Daoy (cell line): Measurements from ENCODE around the gene MFAP1. TPM values are rescaled to one million over a fixed set of nuclear protein-coding genes. Genes with fewer than 3 reads are reported as not detected.

Experiments used
- DNase-seq: peaks from one replicate; pipeline ENCODE4 v3.0.0-alpha.2; 2015; ENCODE audit warnings: low read depth
- total RNA-seq: library from RNA; depleted of rRNA; stranded (reverse); fragments of >200 nt; shearing (Covaris generic); gene quantifications from 2 replicates; pipeline ENCODE4 v1.2.3, GENCODE V29; 2014; rRNA removed

Gene MFAP1
- total RNA-seq, 1 experiment from 2014 or later, result 37.6 TPM

DNA sequence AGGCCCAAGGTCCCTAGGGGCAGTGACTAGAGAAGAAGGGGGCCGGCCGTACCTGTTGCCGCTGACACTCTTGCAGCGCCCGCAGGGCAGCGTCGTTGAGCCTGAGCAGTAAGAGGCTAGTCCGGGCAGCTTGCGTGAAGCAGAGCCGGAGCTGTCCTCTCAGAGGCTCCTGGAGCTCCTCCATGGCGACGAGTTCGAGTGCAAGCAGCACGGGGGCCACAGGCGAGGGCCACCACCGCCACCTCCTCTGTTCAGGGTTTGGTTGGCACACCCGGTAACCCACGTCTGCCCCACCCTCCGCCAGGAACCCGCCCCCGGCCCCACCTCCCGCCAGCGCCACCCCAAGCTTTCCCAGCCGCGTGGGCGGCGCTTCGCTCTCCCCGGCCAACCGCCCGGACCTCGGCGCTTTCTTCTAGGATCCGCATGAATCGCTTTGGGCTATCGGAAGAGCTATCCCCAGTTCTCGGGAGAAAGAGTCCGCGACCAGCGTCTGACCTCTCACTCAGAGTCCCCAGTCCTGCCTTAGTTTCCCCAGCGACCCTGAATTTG, 47.7 kb downstream of the MFAP1 start, which contains the start of gene ELL3:
TSS of gene ELL3 (minus strand) at position 249 of the 549 bp plus-strand sequence. CDS start at position 184, 65 bp downstream.
- DNase-seq, result peak; percentile 81

GRCh38 chr15:43776101-43776717, 48.3 kb downstream of the MFAP1 start:
- no peak for DNase-seq

- peak; percentile 71 for DNase-seq
Observed at GRCh38 chr15:43775411-43775965, 49.0 kb downstream of the MFAP1 start.

GRCh38 chr15:43774062-43774461, 50.4 kb downstream of the MFAP1 start:
- DNase-seq, result no peak

DNA sequence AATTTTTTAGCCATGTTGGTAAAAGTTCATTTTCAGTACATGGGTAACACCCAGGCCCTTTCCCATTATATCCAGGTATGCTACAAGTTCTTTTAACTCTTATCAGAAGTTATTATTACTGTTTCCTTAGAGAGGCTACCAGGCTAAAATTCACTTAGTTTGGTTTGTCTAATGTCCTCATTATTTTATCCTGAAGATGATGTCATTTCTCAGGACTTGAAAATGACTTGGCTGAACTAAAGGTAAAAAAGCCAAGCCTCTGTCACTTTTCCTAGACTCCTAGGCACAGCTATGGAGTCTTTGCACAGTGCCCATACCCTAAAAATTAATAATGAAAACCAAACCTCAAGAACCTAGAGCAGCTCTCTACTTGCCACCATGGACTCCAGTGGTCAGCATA, 51.9 kb downstream of the MFAP1 start:
- DNase-seq, result no peak

- no peak for DNase-seq
Observed at GRCh38 chr15:43771816-43772215, 52.7 kb downstream of the MFAP1 start.

DNA sequence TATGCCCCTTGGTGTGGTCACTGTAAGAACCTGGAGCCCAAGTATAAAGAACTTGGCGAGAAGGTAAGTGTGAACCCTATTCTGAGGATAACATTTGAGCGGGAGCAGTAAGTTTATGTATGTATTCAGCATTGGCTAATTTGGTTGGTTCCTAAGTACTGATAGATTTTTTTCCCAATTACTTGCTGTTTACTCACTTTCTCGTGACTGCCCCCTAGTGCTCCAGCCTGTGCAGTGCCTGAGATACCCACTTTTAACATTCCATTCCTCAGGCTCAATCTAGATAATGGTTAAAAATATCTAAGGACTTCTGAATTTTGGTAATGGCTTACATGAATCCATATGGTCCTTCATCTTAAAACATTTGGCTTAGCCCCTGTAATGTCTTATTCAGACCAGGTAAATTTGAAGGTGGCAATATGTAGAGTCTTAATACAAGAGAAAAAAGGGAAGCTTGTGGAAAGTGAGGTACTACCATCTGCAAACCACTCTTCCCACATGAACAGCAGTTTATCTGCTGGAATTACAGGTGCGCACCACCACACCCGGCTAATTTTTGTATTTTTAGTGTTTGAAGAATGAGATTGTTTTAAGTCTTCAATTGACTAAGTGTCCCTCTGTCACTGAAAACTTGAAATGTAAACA, 54.8 kb downstream of the MFAP1 start:
- peak; percentile 52 for DNase-seq

- no peak for DNase-seq
Observed at GRCh38 chr15:43763819-43764446, 60.6 kb downstream of the MFAP1 start.

DNA sequence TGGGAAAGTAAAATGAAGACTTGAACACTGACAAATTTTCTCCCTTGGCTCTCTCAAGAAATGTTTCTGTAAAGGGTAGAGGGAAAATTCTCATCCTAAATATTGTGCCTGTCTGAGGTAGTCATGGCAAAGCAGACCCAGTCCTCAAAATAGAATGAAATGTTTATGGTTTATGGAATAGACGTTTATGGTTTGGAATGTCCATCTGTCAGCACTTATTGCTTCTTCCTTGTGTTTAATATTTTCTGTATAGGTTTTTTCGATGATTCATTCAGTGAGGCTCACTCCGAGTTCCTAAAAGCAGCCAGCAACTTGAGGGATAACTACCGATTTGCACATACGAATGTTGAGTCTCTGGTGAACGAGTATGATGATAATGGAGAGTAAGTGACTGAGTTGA, 61.7 kb downstream of the MFAP1 start:
- DNase-seq, result no peak

Other genes starting within 250 kb of the MFAP1 start
- 6.5 and 10.6 TPM in 2 replicates for gene PPIP5K1, start 234.5 kb downstream of the MFAP1 start, total RNA-seq
- gene CKMT1B, start 230.7 kb downstream of the MFAP1 start, total RNA-seq, result 3.4 and 6.5 TPM in 2 replicates
- gene STRC, start 205.9 kb downstream of the MFAP1 start, total RNA-seq, result not detected in 2 replicates
- gene CATSPER2, start 175.8 kb downstream of the MFAP1 start, total RNA-seq, result 2.3 and 3.8 TPM in 2 replicates
- 2.2 TPM in 1 of 2 replicates, not detected in the other for gene CKMT1A, start 130.8 kb downstream of the MFAP1 start, total RNA-seq
- 104 and 115 TPM in 2 replicates for gene PDIA3, start 78.3 kb downstream of the MFAP1 start, total RNA-seq
- 1.2 TPM in 1 of 2 replicates, not detected in the other for gene ELL3, start 47.7 kb downstream of the MFAP1 start, total RNA-seq
- gene SERF2, start 32.4 kb downstream of the MFAP1 start, total RNA-seq, result 644 and 700 TPM in 2 replicates
- 0.11 TPM in 1 of 2 replicates, not detected in the other for gene SERINC4, start 24.5 kb downstream of the MFAP1 start, total RNA-seq
- gene HYPK, start 24.1 kb downstream of the MFAP1 start, total RNA-seq, result 14.5 and 26.3 TPM in 2 replicates
- 30.7 and 40.7 TPM in 2 replicates for gene WDR76, start 2.3 kb upstream of the MFAP1 start, total RNA-seq